HUES48 (cell line): ENCODE data around the gene MEIOB.
"Not testable (repeated sequence)": the region's sequence is repeated elsewhere in the genome, so short reads cannot be mapped to it uniquely, and the experiment has no call there.

ENCODE experiments used
- H3K27ac ChIP-seq: one replicate; pipeline ENCODE4 v1.7.0; 2013; ENCODE audit warnings: low read depth, low read length, inconsistent platforms
- H3K27me3 ChIP-seq: 2 replicates; pipeline ENCODE4 v1.6.1; 2013; ENCODE audit warnings: mild to moderate bottlenecking, low read length; ENCODE audit not compliant: control insufficient read depth, insufficient read depth
- H3K36me3 ChIP-seq: 2 replicates; pipeline ENCODE4 v1.6.1; 2013; ENCODE audit warnings: low read length; ENCODE audit not compliant: control insufficient read depth, insufficient read depth
- H3K4me1 ChIP-seq: 2 replicates; pipeline ENCODE4 v1.6.1; 2013; ENCODE audit warnings: mild to moderate bottlenecking, low read length; ENCODE audit not compliant: control insufficient read depth, insufficient read depth
- H3K4me3 ChIP-seq: 2 replicates; pipeline ENCODE4 v1.5.1; 2013; ENCODE audit warnings: mild to moderate bottlenecking, low read depth, low read length
- H3K9ac ChIP-seq: 2 replicates; pipeline ENCODE4 v1.6.1; 2013; ENCODE audit warnings: mild to moderate bottlenecking, low read depth, low read length, moderate library complexity
- H3K9me3 ChIP-seq: 2 replicates; pipeline ENCODE4 v1.6.1; 2013; ENCODE audit warnings: low read length; ENCODE audit not compliant: control insufficient read depth, insufficient read depth

Gene MEIOB, protein sequence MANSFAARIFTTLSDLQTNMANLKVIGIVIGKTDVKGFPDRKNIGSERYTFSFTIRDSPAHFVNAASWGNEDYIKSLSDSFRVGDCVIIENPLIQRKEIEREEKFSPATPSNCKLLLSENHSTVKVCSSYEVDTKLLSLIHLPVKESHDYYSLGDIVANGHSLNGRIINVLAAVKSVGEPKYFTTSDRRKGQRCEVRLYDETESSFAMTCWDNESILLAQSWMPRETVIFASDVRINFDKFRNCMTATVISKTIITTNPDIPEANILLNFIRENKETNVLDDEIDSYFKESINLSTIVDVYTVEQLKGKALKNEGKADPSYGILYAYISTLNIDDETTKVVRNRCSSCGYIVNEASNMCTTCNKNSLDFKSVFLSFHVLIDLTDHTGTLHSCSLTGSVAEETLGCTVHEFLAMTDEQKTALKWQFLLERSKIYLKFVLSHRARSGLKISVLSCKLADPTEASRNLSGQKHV

DNA sequence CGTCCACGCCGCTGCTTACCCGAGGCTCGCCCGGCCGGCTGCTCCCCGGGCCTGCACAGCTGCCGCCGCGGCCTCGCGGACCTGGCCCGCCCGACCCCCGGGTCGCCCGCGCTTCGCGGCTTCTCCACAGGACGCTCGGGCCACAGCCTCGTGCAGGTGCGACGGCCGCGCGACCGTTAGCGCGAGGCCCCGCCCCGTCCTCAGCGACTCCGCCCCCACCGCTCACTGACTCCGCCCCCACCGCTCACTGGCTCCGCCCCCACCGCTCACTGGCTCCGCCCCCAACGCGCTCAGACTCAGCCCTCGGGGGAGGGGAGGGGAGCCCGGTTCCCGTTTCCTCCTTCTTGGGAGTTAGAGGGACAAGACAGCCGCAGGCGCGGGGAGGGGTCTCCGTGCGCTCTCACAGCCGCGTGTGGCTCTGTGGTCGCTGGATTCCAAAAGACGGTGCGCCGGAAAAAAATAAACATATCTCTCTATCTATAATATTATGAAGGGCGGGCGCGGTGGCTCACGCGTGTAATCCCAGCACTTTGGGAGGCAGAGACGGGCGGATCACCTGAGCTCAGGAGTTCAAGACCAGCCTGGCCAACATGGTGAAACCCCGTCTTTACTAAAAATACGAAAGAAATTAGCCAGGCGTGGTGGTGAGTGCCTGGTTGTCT lies at the start of gene MEIOB:
TSS of gene MEIOB (minus strand) at position 191 of the 662 bp plus-strand sequence. CDS start 3,989 bp downstream, outside the sequence.
- H3K4me3 ChIP-seq: peak within 1 kb of the TSS; percentile 61
- H3K36me3 ChIP-seq: no peaks in the 10 kb centered on the region
- H3K9ac ChIP-seq: no peak within 1 kb of the TSS
- H3K27me3 ChIP-seq: peaks cover 15% of the 10 kb centered on the region
- no peaks in the 10 kb centered on the region for H3K4me1 ChIP-seq
- no peak within 1 kb of the TSS for H3K27ac ChIP-seq
- no peaks in the 10 kb centered on the region for H3K9me3 ChIP-seq

DNA sequence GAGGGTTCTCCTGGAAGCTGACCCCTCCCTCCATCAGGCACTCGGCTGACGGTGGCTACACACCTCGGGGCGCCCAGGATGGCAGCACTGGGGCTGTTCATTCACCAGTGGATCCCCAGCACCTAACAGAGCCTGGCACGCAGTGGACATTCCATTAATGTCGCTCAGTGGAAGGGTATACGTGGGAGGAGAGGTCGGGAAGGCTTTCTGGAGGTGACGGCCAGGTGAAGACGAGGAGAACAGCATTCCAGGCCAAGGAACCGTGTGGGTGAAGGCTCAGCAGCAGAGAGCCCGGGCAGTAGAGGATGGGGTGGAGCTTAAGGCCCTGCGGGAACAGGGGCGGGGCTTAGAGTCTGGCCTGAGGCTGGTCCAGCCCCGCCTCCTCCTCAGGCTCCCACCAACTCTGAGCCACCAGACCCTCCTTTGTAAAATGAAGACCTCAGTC lies 48.8 kb upstream of the MEIOB start:
- Histone ChIP-seq H3K9me3 (no peaks in the 10 kb centered on the region), H3K4me1 (peaks cover 11% of the 10 kb centered on the region; the same call in 1 of the 2 replicates), H3K27ac (no peak overlapping the region), H3K27me3 (peaks cover 86% of the 10 kb centered on the region), H3K36me3 (no peaks in the 10 kb centered on the region), H3K9ac (no peak overlapping the region), H3K4me3 (no peak overlapping the region; the same call in 1 of the 2 replicates)

DNA sequence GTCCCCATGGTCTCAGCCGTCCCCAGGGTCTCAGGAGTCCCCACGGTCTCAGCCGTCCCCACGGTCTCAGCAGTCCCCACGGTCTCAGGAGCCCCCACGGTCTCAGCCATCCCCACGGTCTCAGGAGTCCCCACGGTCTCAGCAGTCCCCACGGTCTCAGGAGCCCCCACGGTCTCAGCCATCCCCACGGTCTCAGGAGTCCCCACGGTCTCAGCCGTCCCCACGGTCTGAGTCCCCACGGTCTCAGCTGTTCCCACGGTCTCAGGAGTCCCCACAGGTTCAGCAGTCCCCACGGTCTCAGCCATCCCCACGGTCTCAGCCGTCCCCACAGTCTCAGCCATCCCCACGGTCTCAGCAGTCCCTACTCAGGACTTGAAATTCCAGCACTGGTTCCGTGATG lies 48.2 kb upstream of the MEIOB start:
- H3K4me1 ChIP-seq: peaks cover 11% of the 10 kb centered on the region; the same call in 1 of the 2 replicates
- H3K36me3 ChIP-seq: not testable (repeated sequence)
- H3K27me3 ChIP-seq: peaks cover 90% of the 10 kb centered on the region

DNA sequence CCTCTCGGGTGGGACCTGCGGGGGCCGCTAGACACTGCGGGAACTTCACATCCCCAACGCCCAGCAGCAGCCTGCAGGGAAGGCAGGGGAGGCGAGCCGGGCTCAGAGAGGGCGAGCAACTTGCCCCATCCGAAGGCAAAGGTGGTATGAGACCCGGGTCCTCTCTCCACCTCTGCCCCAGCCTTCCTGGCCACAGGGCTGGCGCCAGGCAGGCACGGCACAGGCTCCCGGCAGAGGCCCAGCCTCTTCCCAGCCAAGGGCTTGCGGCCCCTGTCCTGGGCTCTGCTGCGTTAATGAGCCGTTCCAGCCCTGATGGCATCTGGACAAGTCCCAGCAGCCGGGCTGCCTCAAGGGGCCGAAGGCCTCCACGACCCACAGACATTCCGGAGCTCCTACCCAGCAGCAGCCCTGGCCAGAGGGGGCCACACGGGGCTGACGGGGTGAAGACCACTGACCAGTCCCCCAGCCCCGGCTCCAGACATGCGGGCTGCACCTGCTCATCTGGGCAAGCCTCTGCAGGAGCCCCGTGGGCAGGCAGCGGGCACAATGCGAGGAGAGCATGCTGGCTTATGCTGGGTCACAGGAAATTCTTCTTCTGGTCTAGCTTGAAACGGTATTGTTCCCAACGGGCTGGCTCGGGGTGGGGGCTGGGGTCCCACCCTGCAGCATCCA lies 47.5 kb upstream of the MEIOB start:
- Histone ChIP-seq H3K9ac (no peak overlapping the region), H3K36me3 (no peaks in the 10 kb centered on the region), H3K9me3 (no peaks in the 10 kb centered on the region), H3K27me3 (peaks cover 92% of the 10 kb centered on the region), H3K27ac (no peak overlapping the region), H3K4me3 (no peak overlapping the region), H3K4me1 (peaks cover 15% of the 10 kb centered on the region; the same call in 1 of the 2 replicates)

More for the DNA sequence above, 48.2 kb upstream of the MEIOB start:
- H3K4me3 ChIP-seq, H3K27ac ChIP-seq, H3K9ac ChIP-seq, H3K9me3 ChIP-seq: not testable (repeated sequence)

DNA sequence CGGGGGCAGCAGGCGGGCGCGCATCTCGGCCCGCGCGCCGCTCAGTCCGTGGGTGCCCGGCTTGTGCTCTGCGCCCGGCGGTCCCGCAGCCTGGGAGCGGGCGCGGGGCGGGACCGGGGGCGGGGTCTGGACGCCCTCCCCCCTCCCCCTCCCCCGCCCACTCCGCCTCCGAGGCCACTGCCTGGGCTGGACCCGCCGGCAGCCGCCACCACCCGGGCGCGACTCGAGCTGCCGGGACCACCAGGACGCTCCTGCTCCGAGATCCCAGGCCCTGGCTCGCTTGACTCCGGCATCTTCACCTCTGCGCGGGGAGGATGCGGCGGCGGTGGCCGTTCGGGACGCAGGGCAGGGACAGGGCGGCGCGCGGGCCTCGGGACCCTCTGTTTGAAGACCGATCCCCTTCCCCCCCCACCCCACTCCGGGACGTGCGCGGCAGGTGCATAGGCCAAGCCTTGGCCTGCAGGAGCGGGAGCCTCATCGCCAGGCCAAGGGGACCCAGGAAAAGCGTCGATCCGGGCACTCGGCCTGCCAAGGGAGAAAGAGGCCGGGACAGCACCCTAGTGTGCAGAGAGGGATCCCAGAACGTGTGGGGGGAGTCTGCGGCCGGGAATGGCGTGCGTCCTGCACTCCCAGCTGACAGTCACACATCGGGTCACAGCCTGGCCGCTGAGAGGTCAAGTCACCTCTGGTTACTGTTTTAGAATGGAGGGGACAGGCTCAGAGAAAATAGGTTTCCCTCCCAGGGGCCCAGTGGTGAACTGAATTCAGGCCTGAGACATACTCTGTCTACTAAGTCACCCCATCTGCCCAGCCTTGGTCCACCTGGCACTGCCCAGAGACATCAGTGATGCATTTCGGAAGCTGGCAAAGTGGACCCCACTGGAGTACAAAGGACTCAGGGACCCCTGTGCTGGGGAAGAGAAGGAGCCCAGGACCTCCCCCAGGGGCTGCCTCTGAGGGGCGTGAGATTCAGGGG lies 46.7 kb upstream of the MEIOB start, which contains the start of gene HS3ST6:
TSS of gene HS3ST6 (minus strand) at position 65 of the 976 bp plus-strand sequence. CDS start 92 bp downstream, outside the sequence.
- H3K36me3 ChIP-seq: no peaks in the 10 kb centered on the region
- peak within 1 kb of the TSS; percentile 50 for H3K4me3 ChIP-seq
- no peaks in the 10 kb centered on the region for H3K9me3 ChIP-seq
- peaks cover 86% of the 10 kb centered on the region for H3K27me3 ChIP-seq
- H3K27ac ChIP-seq: no peak within 1 kb of the TSS
- no peak within 1 kb of the TSS for H3K9ac ChIP-seq
- H3K4me1 ChIP-seq: peaks cover 23% of the 10 kb centered on the region

DNA sequence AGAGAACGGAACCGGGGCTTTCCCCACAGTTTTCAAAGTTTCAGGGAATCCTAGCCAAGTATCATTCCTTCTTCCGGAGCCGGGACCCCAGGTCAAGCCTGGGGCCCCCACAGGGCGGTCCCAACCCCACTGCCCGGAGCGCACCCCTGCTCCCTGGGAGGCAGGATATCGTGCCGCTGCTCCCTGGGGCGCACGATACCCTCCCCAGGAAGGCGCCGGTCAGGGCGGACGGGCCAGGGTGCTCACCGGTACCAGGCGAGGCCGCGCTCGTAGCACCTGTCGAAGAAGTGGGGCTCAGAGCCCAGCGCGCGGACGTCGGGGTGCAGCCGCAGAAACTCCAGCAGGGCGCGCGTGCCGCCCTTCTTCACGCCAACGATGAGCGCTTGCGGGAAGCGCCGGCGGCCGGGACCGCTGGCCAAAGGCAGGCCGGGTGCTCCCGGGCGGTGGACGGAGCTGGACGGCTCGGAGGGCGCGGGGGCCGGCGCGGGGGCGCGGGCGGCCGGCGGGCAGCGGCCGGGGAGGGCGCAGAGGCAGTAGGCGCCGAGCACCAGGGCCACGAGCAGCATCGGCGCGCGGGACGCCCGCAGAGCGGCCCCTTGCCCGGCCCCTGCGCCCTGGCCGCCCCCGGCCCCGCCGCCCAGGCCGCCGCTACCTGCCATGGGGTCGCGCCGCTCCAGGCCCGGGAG lies 45.8 kb upstream of the MEIOB start:
- Histone ChIP-seq H3K36me3 (no peaks in the 10 kb centered on the region), H3K27me3 (peaks cover 77% of the 10 kb centered on the region), H3K4me1 (peaks cover 23% of the 10 kb centered on the region), H3K4me3 (peak overlapping the region; percentile 42; the same call in 1 of the 2 replicates), H3K27ac (no peak overlapping the region), H3K9ac (no peak overlapping the region), H3K9me3 (no peaks in the 10 kb centered on the region)

DNA sequence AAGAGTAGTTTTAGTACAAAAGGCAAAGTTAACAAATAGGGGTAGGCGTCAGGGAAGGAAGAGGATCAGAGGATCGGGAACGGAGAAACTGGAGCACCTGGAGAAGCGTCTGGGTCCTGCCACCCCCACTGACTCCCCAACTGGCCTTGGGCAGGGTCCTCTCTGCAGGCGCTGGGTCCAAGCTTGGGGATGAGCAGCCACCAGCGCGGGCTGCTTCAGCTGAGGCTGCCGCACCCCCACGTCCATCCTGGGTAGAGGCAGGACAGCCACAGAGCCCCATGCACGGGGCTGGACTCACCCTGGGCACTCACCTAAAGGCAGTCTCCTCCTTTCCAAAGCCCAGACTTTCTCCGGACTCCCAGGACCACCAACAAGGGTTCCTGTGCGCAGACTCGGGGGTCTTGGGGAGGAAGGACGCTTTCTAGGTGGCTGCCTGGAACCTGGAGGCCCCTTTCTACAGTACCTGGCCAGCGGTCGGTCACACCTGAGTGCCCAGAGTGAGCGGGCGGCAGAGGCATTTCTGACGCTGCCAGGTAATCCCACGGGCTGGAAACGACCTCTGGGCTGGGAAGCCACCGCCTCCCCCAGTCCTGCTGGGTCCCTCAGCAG lies 45.2 kb upstream of the MEIOB start:
- H3K27ac ChIP-seq: no peak overlapping the region
- no peaks in the 10 kb centered on the region for H3K9me3 ChIP-seq
- H3K4me3 ChIP-seq: peak overlapping the region; percentile 42; the same call in 1 of the 2 replicates
- no peak overlapping the region for H3K9ac ChIP-seq
- H3K36me3 ChIP-seq: no peaks in the 10 kb centered on the region
- H3K27me3 ChIP-seq: peaks cover 71% of the 10 kb centered on the region
- H3K4me1 ChIP-seq: peaks cover 23% of the 10 kb centered on the region

DNA sequence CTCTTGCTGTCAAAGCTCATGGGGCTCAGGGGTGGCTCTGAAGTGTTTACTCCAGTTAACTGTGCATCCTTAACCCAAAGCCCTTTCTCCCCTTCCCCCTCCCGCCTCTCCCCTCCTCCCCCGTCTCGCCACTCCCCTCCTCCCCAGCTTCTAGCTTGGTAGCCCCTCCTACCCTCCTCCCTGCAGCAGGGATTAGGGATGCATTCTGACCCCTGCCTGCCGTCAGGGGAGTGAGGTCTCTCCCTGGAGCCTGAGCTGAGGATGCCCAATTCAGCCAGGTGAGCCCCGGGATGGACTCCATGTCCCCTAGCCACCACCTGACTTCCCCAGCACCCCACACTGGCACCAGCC lies 44.7 kb upstream of the MEIOB start:
- Histone ChIP-seq H3K9me3 (no peaks in the 10 kb centered on the region), H3K4me1 (peaks cover 23% of the 10 kb centered on the region), H3K36me3 (no peaks in the 10 kb centered on the region), H3K4me3 (peak overlapping the region; percentile 42; the same call in 1 of the 2 replicates), H3K9ac (no peak overlapping the region), H3K27me3 (peaks cover 70% of the 10 kb centered on the region), H3K27ac (no peak overlapping the region)

DNA sequence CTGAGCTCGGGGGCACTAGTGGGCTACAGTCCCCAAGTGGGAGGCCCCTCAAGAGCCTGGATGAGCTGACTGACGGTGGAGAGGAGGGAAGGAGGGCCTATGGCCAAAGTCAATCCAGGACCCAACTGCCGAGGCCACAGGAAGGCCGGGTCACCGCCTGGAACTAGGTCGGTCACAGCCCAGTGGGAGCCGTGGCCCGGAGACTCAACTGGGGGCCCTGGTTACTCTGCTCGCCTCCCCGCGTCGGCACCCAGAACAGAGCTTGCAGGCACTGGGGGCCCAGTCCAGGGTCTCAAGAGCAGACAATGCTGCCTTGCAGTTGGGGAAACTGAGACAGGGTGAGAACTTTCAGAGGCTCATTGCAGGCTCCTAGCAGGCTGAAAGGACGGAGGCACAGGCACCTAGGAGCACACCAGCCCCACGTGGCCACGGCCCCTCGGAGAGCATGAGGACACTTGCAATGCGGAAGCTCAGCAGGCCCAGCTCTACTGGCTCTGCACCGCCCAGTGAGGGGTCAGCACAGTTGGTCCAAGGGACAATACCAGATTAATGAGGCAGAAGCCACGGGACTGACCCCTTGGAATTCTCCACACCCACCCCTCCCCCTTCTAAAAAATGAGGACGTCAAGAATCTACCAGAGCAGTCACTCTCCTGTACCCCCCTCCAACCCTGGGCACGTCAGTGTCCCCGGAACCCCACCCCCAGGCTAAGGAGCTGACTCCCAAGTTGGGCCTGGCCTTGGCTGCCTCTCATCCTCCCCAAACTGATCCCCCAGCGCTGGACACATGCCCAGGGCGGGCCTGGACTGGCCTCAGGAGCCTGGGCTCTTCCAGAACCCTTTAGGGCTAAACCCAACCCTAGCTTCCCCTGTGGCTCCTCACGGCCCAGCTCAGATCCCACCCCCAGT lies 44.0 kb upstream of the MEIOB start:
- Histone ChIP-seq H3K4me1 (peaks cover 23% of the 10 kb centered on the region), H3K27me3 (peaks cover 64% of the 10 kb centered on the region)

More for the DNA sequence above, 44.0 kb upstream of the MEIOB start:
- H3K9ac ChIP-seq: no peak overlapping the region
- H3K36me3 ChIP-seq: no peaks in the 10 kb centered on the region
- no peak overlapping the region for H3K27ac ChIP-seq
- no peaks in the 10 kb centered on the region for H3K9me3 ChIP-seq
- H3K4me3 ChIP-seq: no peak overlapping the region
